Measurements from ENCODE around the gene NIPSNAP2.
A peak's percentile ranks its signal among the peaks of the same experiment; 100 is the strongest.

Gene NIPSNAP2

GRCh38 chr7:55964261-55965099 lies at the start of gene NIPSNAP2:
NIPSNAP2 (plus strand) TSS chr7:55964585; CDS start chr7:55964610, 25 bp downstream.
- Mint-ChIP-seq H3K36me3 (ENCODE audit: low read depth) (peaks cover 39% of the 10 kb centered on the region), H3K9me3 (no peaks in the 10 kb centered on the region), H3K4me3 (peak within 1 kb of the TSS; percentile 96), H3K4me1 (peaks cover 22% of the 10 kb centered on the region), H3K27ac (peak within 1 kb of the TSS; percentile 98), H3K27me3 (ENCODE audit: low read depth, poor library complexity) (peaks cover 31% of the 10 kb centered on the region)
- TF ChIP-seq CTCF (IDR thresholded peaks at IDR 0.05) = no peak
- DNase-seq = peak; percentile 78

- H3K9me3 Mint-ChIP-seq = peaks cover 28% of the 10 kb centered on the region
- no peak for DNase-seq
- H3K27ac Mint-ChIP-seq = no peak overlapping the region
- peaks cover 82% of the 10 kb centered on the region for H3K36me3 Mint-ChIP-seq (ENCODE audit: low read depth)
- no peaks in the 10 kb centered on the region for H3K4me1 Mint-ChIP-seq
- H3K4me3 Mint-ChIP-seq = no peak overlapping the region
- no peaks in the 10 kb centered on the region for H3K27me3 Mint-ChIP-seq (ENCODE audit: low read depth, poor library complexity)
- no peak for TF ChIP-seq CTCF (IDR thresholded peaks at IDR 0.05)
These were observed 46.6 kb upstream of the NIPSNAP2 start for GRCh38 chr7:55917771-55918170.

- no peak for TF ChIP-seq CTCF (IDR thresholded peaks at IDR 0.05)
- no peaks in the 10 kb centered on the region for H3K4me1 Mint-ChIP-seq
- H3K27ac Mint-ChIP-seq = no peak overlapping the region
- H3K36me3 Mint-ChIP-seq (ENCODE audit: low read depth) = peaks cover 85% of the 10 kb centered on the region
- H3K4me3 Mint-ChIP-seq = no peak overlapping the region
- H3K27me3 Mint-ChIP-seq (ENCODE audit: low read depth, poor library complexity) = no peaks in the 10 kb centered on the region
- DNase-seq = no peak
- H3K9me3 Mint-ChIP-seq = peaks cover 36% of the 10 kb centered on the region
These were observed 36.2 kb upstream of the NIPSNAP2 start for GRCh38 chr7:55928006-55928767.

- H3K36me3 Mint-ChIP-seq (ENCODE audit: low read depth) = peaks cover 82% of the 10 kb centered on the region
These were observed 32.8 kb upstream of the NIPSNAP2 start for GRCh38 chr7:55931421-55932151.

More at GRCh38 chr7:55931421-55932151, 32.8 kb upstream of the NIPSNAP2 start:
- Mint-ChIP-seq H3K27ac (no peak overlapping the region), H3K27me3 (ENCODE audit: low read depth, poor library complexity) (no peaks in the 10 kb centered on the region), H3K4me1 (no peaks in the 10 kb centered on the region), H3K9me3 (peaks cover 65% of the 10 kb centered on the region), H3K4me3 (no peak overlapping the region)
- DNase-seq = no peak
- no peak for TF ChIP-seq CTCF (IDR thresholded peaks at IDR 0.05)

All from nephron progenitor cell (in vitro differentiated cells).